CD14-positive monocyte (primary cell): ENCODE results near the gene JMJD6. TPM values are rescaled to one million over a fixed set of nuclear protein-coding genes. Genes with fewer than 3 reads are reported as not detected.
A peak's percentile ranks its signal among the peaks of the same experiment; 100 is the strongest.

Source experiments
- DNase-seq, 3 donors: peaks; one replicate each; pipeline ENCODE4 v3.0.0-alpha.2; 2011 to 2022
- H2AFZ ChIP-seq: 2 replicates; pipeline ENCODE4 v1.6.0; 2012; ENCODE audit warnings: mild to moderate bottlenecking, low read depth, low read length, inconsistent platforms; ENCODE audit not compliant: insufficient read depth, poor library complexity, severe bottlenecking
- H3K27ac ChIP-seq, 2 donors: 1 replicate in 1 of 2; 2 replicates in 1 of 2; pipeline ENCODE4 v1.5.1; 2012 to 2013; ENCODE audit warnings: low read length in 2 of 2, control low read depth in 1 of 2, inconsistent platforms in 1 of 2, low read depth in 1 of 2, mild to moderate bottlenecking in 1 of 2
- H3K27me3 ChIP-seq, 2 donors: one replicate each; pipeline versions ENCODE4 v1.6.0 to v1.6.1; 2011 to 2013; ENCODE audit warnings: low read length in 2 of 2; ENCODE audit not compliant: control insufficient read depth in 2 of 2, insufficient read depth in 2 of 2
- H3K36me3 ChIP-seq, 2 donors: replicated peaks in 1 of 2; 1 replicate in 1 of 2; 2 replicates in 1 of 2; pipeline versions ENCODE4 v1.5.1 to v1.6.1; 2012 to 2013; ENCODE audit warnings: low read length in 2 of 2, control low read depth in 1 of 2, inconsistent platforms in 1 of 2, mild to moderate bottlenecking in 1 of 2; ENCODE audit not compliant: insufficient read depth in 2 of 2, control insufficient read depth in 1 of 2
- H3K4me1 ChIP-seq, 2 donors: 1 replicate in 1 of 2; 2 replicates in 1 of 2; pipeline versions ENCODE4 v1.5.1 to v1.6.1; 2012 to 2013; ENCODE audit warnings: low read length in 2 of 2, control low read depth in 1 of 2, inconsistent platforms in 1 of 2, mild to moderate bottlenecking in 1 of 2, moderate library complexity in 1 of 2; ENCODE audit not compliant: insufficient read depth in 2 of 2, control insufficient read depth in 1 of 2
- H3K4me2 ChIP-seq: replicated peaks from 2 replicates; pipeline ENCODE3; 2012; ENCODE audit warnings: low read length, moderate library complexity, mild to moderate bottlenecking; ENCODE audit not compliant: poor library complexity, severe bottlenecking; ENCODE audit errors: extremely low read depth
- H3K4me3 ChIP-seq, 3 experiments: fragments of 200-600 bp in 1 of 3; sonication (generic) in 1 of 3; replicated peaks in 1 of 3; 1 replicate in 2 of 3; 2 replicates in 1 of 3; pipeline ENCODE4 v1.5.1; 2011 to 2013; ENCODE audit warnings: low read length in 3 of 3, mild to moderate bottlenecking in 3 of 3, control low read depth in 2 of 3, low read depth in 2 of 3, inconsistent platforms in 1 of 3, moderate library complexity in 1 of 3
- H3K79me2 ChIP-seq: 2 replicates; pipeline ENCODE4 v1.6.0; 2012; ENCODE audit warnings: mild to moderate bottlenecking, control low read depth, inconsistent platforms, low read length, moderate library complexity; ENCODE audit not compliant: insufficient read depth
- H3K9ac ChIP-seq: 2 replicates; pipeline ENCODE4 v1.6.0; 2017; ENCODE audit warnings: low read length, mild to moderate bottlenecking; ENCODE audit not compliant: insufficient read depth, poor library complexity, severe bottlenecking
- H3K9me3 ChIP-seq, 2 donors: replicated peaks in 1 of 2; 1 replicate in 1 of 2; 2 replicates in 1 of 2; pipeline versions ENCODE4 v1.5.1 to v1.6.1; 2012 to 2013; ENCODE audit warnings: low read length in 2 of 2, control low read depth in 1 of 2; ENCODE audit not compliant: control insufficient read depth in 1 of 2, insufficient read depth in 1 of 2
- H4K20me1 ChIP-seq: 2 replicates; pipeline ENCODE4 v1.6.0; 2012; ENCODE audit warnings: mild to moderate bottlenecking, low read length, control low read depth, moderate library complexity; ENCODE audit not compliant: insufficient read depth
- H3K27ac Mint-ChIP-seq, 7 donors: one replicate each; pipeline ENCODE4 v1.8.0; 2020; ENCODE audit warnings: mild to moderate bottlenecking in 7 of 7, mixed read lengths in 7 of 7, moderate library complexity in 6 of 7, inconsistent platforms in 2 of 7
- H3K27me3 Mint-ChIP-seq, 3 donors: one replicate each; pipeline ENCODE4 v1.8.0; 2021 to 2022; ENCODE audit warnings: low read depth in 3 of 3, mild to moderate bottlenecking in 3 of 3, mixed read lengths in 3 of 3, moderate library complexity in 3 of 3, inconsistent platforms in 1 of 3
- H3K36me3 Mint-ChIP-seq, 2 donors: one replicate each; pipeline ENCODE4 v1.8.0; 2020; ENCODE audit warnings: mixed read lengths in 2 of 2, inconsistent platforms in 1 of 2, mild to moderate bottlenecking in 1 of 2
- H3K4me1 Mint-ChIP-seq: one replicate; pipeline ENCODE4 v1.8.0; 2020; ENCODE audit warnings: mild to moderate bottlenecking, mixed read lengths
- H3K4me3 Mint-ChIP-seq, 2 donors: one replicate each; pipeline ENCODE4 v1.8.0; 2020; ENCODE audit warnings: mild to moderate bottlenecking in 2 of 2, mixed read lengths in 2 of 2, moderate library complexity in 1 of 2
- H3K9me3 Mint-ChIP-seq, 7 donors: one replicate each; pipeline ENCODE4 v1.8.0; 2020 to 2022; ENCODE audit warnings: mixed read lengths in 7 of 7, mild to moderate bottlenecking in 6 of 7, moderate library complexity in 6 of 7, inconsistent platforms in 2 of 7
- WGBS: methylation state at CpG from one replicate; pipeline ENCODE4 v1.1.5; 2013; ENCODE audit warnings: missing lambda C conversion rate; ENCODE audit not compliant: insufficient coverage; 5-methylcytosine and 5-hydroxymethylcytosine counted together
- intact Hi-C, 2 donors: fragments of 100-400 bp; cut with micrococcal nuclease; formaldehyde crosslinking; loops; one replicate each; pipeline versions ENCODE4 v1.15.0 to v1.15.1; 2023
- polyA plus RNA-seq, 3 donors: library from polyadenylated mRNA; depleted of rRNA in 1 of 3; unstranded in 2 of 3; stranded (reverse) in 1 of 3; fragments of 300-500 nt in 2 of 3; fragments of >200 nt in 1 of 3; fragmentation: Illumina TruSeq in 2 of 3; gene quantifications; 1 replicate in 2 of 3; 2 replicates in 1 of 3; pipeline ENCODE4 v1.2.3, GENCODE V29; 2012 to 2021
- TF ChIP-seq, protein P1 (sequence below): fragments of 200-600 bp; IDR thresholded peaks from one replicate; pipeline ENCODE4 v1.8.0; 2022; ENCODE audit warnings: antibody characterized with exemption, mild to moderate bottlenecking

JMJD6 gene
- polyA plus RNA-seq, 3 donors, result 24.6 to 75.0 (median 26.2) TPM

DNA sequence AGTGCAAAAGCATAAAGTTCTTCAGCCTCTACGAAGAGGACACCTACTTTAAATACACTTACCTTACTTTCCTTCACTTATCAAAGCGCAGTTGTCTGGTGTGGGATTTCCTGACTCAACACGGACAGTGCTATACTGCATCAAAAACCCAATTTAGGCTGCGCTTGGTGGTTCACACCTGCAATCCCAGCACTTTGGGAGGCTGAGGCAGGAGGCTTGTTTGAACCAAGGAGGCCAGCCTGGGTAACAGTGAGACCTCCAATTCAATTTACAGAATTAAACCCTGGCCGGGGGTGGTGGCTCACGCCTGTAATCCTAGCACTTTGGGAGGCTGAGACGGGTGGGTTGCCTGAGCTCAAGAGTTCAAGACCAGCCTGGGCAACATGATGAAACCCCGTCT lies 4.1 kb downstream of the JMJD6 start:
- H3K9me3 ChIP-seq, result no peaks in the 10 kb centered on the region
- no peaks in the 10 kb centered on the region for H3K9me3 Mint-ChIP-seq
- peaks cover 67 to 76% of the 10 kb centered on the region in 2 donors for H3K36me3 ChIP-seq
- H3K4me1 Mint-ChIP-seq, result peaks cover 18% of the 10 kb centered on the region
- H4K20me1 ChIP-seq, result peaks cover 77% of the 10 kb centered on the region
- TF ChIP-seq, protein P1, sequence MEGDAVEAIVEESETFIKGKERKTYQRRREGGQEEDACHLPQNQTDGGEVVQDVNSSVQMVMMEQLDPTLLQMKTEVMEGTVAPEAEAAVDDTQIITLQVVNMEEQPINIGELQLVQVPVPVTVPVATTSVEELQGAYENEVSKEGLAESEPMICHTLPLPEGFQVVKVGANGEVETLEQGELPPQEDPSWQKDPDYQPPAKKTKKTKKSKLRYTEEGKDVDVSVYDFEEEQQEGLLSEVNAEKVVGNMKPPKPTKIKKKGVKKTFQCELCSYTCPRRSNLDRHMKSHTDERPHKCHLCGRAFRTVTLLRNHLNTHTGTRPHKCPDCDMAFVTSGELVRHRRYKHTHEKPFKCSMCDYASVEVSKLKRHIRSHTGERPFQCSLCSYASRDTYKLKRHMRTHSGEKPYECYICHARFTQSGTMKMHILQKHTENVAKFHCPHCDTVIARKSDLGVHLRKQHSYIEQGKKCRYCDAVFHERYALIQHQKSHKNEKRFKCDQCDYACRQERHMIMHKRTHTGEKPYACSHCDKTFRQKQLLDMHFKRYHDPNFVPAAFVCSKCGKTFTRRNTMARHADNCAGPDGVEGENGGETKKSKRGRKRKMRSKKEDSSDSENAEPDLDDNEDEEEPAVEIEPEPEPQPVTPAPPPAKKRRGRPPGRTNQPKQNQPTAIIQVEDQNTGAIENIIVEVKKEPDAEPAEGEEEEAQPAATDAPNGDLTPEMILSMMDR, result no peak
- no peak overlapping the region for H3K27ac ChIP-seq
- H3K79me2 ChIP-seq, result peaks cover 52% of the 10 kb centered on the region
- H3K4me2 ChIP-seq, result no peak overlapping the region
- no peak overlapping the region for H2AFZ ChIP-seq
- H3K36me3 Mint-ChIP-seq, result peaks cover 70 to 84% of the 10 kb centered on the region in 2 donors
- no peaks in the 10 kb centered on the region for H3K27me3 Mint-ChIP-seq
- H3K27ac Mint-ChIP-seq, result peak overlapping the region in 3 of 7 donors; percentile 6 to 66 (median 36)
- 92% methylated on average over 5 of the region's 8 CpGs for WGBS
- H3K4me3 Mint-ChIP-seq, result no peak overlapping the region
- no peaks in the 10 kb centered on the region for H3K27me3 ChIP-seq
- H3K9ac ChIP-seq, result no peak overlapping the region
- peaks cover 17 to 20% of the 10 kb centered on the region in 2 donors for H3K4me1 ChIP-seq
- no peak for DNase-seq
- intact Hi-C loops, result loop anchor here in 1 of 2 donors (10.0 kb wide), 1 partner anchor 47 kb away; no protein-coding TSS in a partner anchor
- H3K4me3 ChIP-seq, result no peak overlapping the region

GRCh38 chr17:76721463-76721862 lies 4.9 kb downstream of the JMJD6 start:
- no peak overlapping the region for H3K27ac ChIP-seq
- no peak overlapping the region for H3K4me3 ChIP-seq
- no peak overlapping the region for H3K4me2 ChIP-seq
- H3K27ac Mint-ChIP-seq, result peak overlapping the region in 3 of 7 donors; percentile 2 to 46 (median 42)
- peaks cover 23 to 26% of the 10 kb centered on the region in 2 donors for H3K4me1 ChIP-seq
- no peaks in the 10 kb centered on the region for H3K9me3 Mint-ChIP-seq
- TF ChIP-seq, protein P1, result no peak
- peaks cover 46% of the 10 kb centered on the region for H3K79me2 ChIP-seq
- H3K27me3 Mint-ChIP-seq, result no peaks in the 10 kb centered on the region
- H3K36me3 Mint-ChIP-seq, result peaks cover 72 to 93% of the 10 kb centered on the region in 2 donors
- no peak overlapping the region for H3K9ac ChIP-seq
- peaks cover 80% of the 10 kb centered on the region for H4K20me1 ChIP-seq
- H3K27me3 ChIP-seq, result no peaks in the 10 kb centered on the region
- no peak overlapping the region for H3K4me3 Mint-ChIP-seq
- no peak for DNase-seq
- 94% methylated on average over 7 of the region's 10 CpGs for WGBS
- no peak overlapping the region for H2AFZ ChIP-seq
- intact Hi-C loops, result loop anchor here in 1 of 2 donors (10.0 kb wide), 1 partner anchor 47 kb away; no protein-coding TSS in a partner anchor
- peaks cover 73 to 84% of the 10 kb centered on the region in 2 donors for H3K36me3 ChIP-seq
- peaks cover 25% of the 10 kb centered on the region for H3K4me1 Mint-ChIP-seq
- no peaks in the 10 kb centered on the region for H3K9me3 ChIP-seq
